HepG2 (cell line): ENCODE data around the gene TMEM258. TPM values are rescaled to one million over a fixed set of nuclear protein-coding genes. Genes with fewer than 3 reads are reported as not detected.

Experiments used
- ATAC-seq: fragments of 200-7000 bp; cut with Tn5 transposase; 3 replicates; pipeline ENCODE4 v1.9.1; 2020; ENCODE audit warnings: mild to moderate bottlenecking, moderate library complexity
- BruUV-seq: library from RNA; stranded (reverse); fragments of 400-500 nt; replicated peaks from 2 replicates; lab custom pipeline; 2021; lab: Mats Ljungman, UMichigan
- CTCF ChIA-PET: fragments of 300-600 bp; formaldehyde crosslinking; extraction: SDS; loops from one replicate; lab custom pipeline; 2021; ENCODE audit warnings: low total read pairs, inconsistent platforms, low intra/inter-chr PET ratio; lab: Yijun Ruan, JAX
- POLR2A ChIA-PET: fragments of 350-600 bp; sonication (Branson Sonifier 250); formaldehyde crosslinking; loops from one replicate; lab custom pipeline; 2020; ENCODE audit warnings: antibody characterized with exemption, inconsistent platforms; lab: Yijun Ruan, JAX
- DNase-seq: peaks from one replicate; pipeline ENCODE4 v3.0.0-alpha.2; 2015; ENCODE audit warnings: low spot score
- FAIRE-seq: peaks from 3 replicates; lab custom pipeline; 2011; peaks lifted over from hg19 to GRCh38; lab: Jason Lieb, UNC
- H2AFZ ChIP-seq: one replicate; pipeline ENCODE4 v1.6.1; 2011; ENCODE audit warnings: low read length, inconsistent platforms
- H3K27ac ChIP-seq: fragments of 300-600 bp; 3 replicates; pipeline ENCODE4 v1.8.0; 2011; ENCODE audit warnings: mixed run types, mild to moderate bottlenecking, mixed read lengths, low read length, inconsistent platforms; ENCODE audit not compliant: insufficient read depth; ENCODE audit errors: extremely low read length
- H3K27me3 ChIP-seq, 2 experiments: fragments of 200-600 bp in 1 of 2; 2 replicates in 1 of 2; 3 replicates in 1 of 2; pipeline versions ENCODE4 v1.6.0 to v1.8.0; 2011; ENCODE audit warnings: low read length in 2 of 2, mild to moderate bottlenecking in 2 of 2, moderate library complexity in 2 of 2, inconsistent platforms in 1 of 2; ENCODE audit not compliant: insufficient read depth in 2 of 2, control insufficient read depth in 1 of 2
- H3K36me3 ChIP-seq, 2 experiments: fragments of 200-600 bp in 1 of 2; replicated peaks in 1 of 2; 2 replicates in 1 of 2; 3 replicates in 1 of 2; pipeline versions ENCODE4 v1.5.1 to v1.8.0; 2011; ENCODE audit warnings: low read length in 2 of 2, inconsistent platforms in 1 of 2; ENCODE audit not compliant: insufficient read depth in 2 of 2, control insufficient read depth in 1 of 2
- H3K4me1 ChIP-seq: 2 replicates; pipeline ENCODE4 v1.5.1; 2012; ENCODE audit warnings: low read length, inconsistent platforms; ENCODE audit not compliant: insufficient read depth
- H3K4me2 ChIP-seq: 2 replicates; pipeline ENCODE4 v1.6.0; 2011; ENCODE audit warnings: low read depth, low read length, inconsistent platforms
- H3K4me3 ChIP-seq, 3 experiments: fragments of 200-600 bp in 1 of 3; sonication (generic), shearing (Covaris generic) in 1 of 3; replicated peaks in 1 of 3; 2 replicates each; pipeline ENCODE4 v1.5.1; 2011 to 2016; ENCODE audit warnings: low read length in 3 of 3, inconsistent platforms in 2 of 3, low read depth in 2 of 3, mild to moderate bottlenecking in 2 of 3, control low read depth in 1 of 3, mixed read lengths in 1 of 3; ENCODE audit not compliant: insufficient read depth in 1 of 3
- H3K79me2 ChIP-seq: one replicate; pipeline ENCODE4 v1.6.1; 2011; ENCODE audit warnings: low read length, inconsistent platforms; ENCODE audit not compliant: insufficient read depth
- H3K9ac ChIP-seq: 2 replicates; pipeline ENCODE4 v1.6.0; 2011; ENCODE audit warnings: mild to moderate bottlenecking, low read depth, low read length, inconsistent platforms; ENCODE audit not compliant: insufficient read depth
- H3K9me3 ChIP-seq: 2 replicates; pipeline ENCODE4 v1.5.1; 2012; ENCODE audit warnings: mild to moderate bottlenecking, low read length
- H4K20me1 ChIP-seq: 2 replicates; pipeline ENCODE4 v1.6.0; 2011; ENCODE audit warnings: inconsistent platforms, mild to moderate bottlenecking, low read length, moderate library complexity; ENCODE audit not compliant: insufficient read depth
- AGO2 ChIP-seq: fragments of 200-400 bp; formaldehyde crosslinking; optimal IDR thresholded peaks from 2 replicates; pipeline ENCODE3; 2017; ENCODE audit warnings: mild to moderate bottlenecking, low read depth, low read length, moderate library complexity
- SIN3B ChIP-seq: fragments of 150-350 bp; IDR thresholded peaks from 2 replicates; pipeline ENCODE4 v1.6.1; 2014; ENCODE audit warnings: low read length
- ZFP36 ChIP-seq: fragments of 150-350 bp; IDR thresholded peaks from 2 replicates; pipeline ENCODE4 v1.6.1; 2018; ENCODE audit warnings: borderline replicate concordance, low read length, low read depth; ENCODE audit not compliant: partially characterized antibody
- ZMYM4 ChIP-seq: sonication (generic); formaldehyde crosslinking; IDR thresholded peaks from 2 replicates; pipeline ENCODE4 v1.8.1; 2023; ENCODE audit warnings: mild to moderate bottlenecking, missing genetic modification reagents
- ZNF124 ChIP-seq: sonication (generic); formaldehyde crosslinking; IDR thresholded peaks from 2 replicates; pipeline ENCODE4 v1.4.0; 2020; ENCODE audit warnings: missing genetic modification reagents
- WGBS: methylation state at CpG from one replicate; pipeline ENCODE4 v1.1.6; 2017; ENCODE audit warnings: low lambda C conversion rate; 5-methylcytosine and 5-hydroxymethylcytosine counted together
- in situ Hi-C: cut with HindIII; loops from 2 replicates; pipeline ENCODE4 v1.10.0; 2017; ENCODE audit warnings: low pct_unique_long_range_greater_than_20kb; ENCODE audit not compliant: extremely low pct_ligation_motif_present
- intact Hi-C: fragments of 100-400 bp; cut with micrococcal nuclease; formaldehyde crosslinking; loops from one replicate; pipeline ENCODE4 v1.10.0; 2022; ENCODE audit not compliant: unreplicated experiment
- polyA plus RNA-seq, 8 experiments: library from polyadenylated mRNA; depleted of rRNA in 3 of 8; stranded (reverse) in 7 of 8; unstranded in 1 of 8; fragments of >200 nt; fragmentation: Illumina TruSeq in 4 of 8; extraction: Trizol in 4 of 8; gene quantifications; 2 replicates each; pipeline versions ENCODE4 v1.2.1 to v1.2.3, GENCODE V29; 2011 to 2016; ENCODE audit warnings: low read depth in 4 of 8, missing spikeins in 1 of 8, mixed read lengths in 1 of 8; ENCODE audit not compliant: insufficient read depth in 1 of 8
- total RNA-seq, 5 experiments: library from RNA; depleted of rRNA; stranded (reverse); fragments of >200 nt; fragmentation: Illumina TruSeq; extraction: Trizol; gene quantifications; 2 replicates each; pipeline ENCODE4 v1.2.3, GENCODE V29; 2016; ENCODE audit warnings: low read depth in 1 of 5
- TF ChIP-seq, protein P1 (sequence below), 2 experiments: fragments of 450-650 bp in 1 of 2; sonication (generic) in 1 of 2; formaldehyde crosslinking; IDR thresholded peaks; 2 replicates each; pipeline versions ENCODE4 v1.5.0 to v1.8.0; 2020 to 2022; ENCODE audit warnings: mild to moderate bottlenecking in 1 of 2, missing genetic modification reagents in 1 of 2

Gene TMEM258
- total and polyA plus RNA-seq, 2 of the 13 experiments (the other 11 are each of a cell fraction or from before 2014, with no cell fraction given): 175 to 424 TPM

DNA sequence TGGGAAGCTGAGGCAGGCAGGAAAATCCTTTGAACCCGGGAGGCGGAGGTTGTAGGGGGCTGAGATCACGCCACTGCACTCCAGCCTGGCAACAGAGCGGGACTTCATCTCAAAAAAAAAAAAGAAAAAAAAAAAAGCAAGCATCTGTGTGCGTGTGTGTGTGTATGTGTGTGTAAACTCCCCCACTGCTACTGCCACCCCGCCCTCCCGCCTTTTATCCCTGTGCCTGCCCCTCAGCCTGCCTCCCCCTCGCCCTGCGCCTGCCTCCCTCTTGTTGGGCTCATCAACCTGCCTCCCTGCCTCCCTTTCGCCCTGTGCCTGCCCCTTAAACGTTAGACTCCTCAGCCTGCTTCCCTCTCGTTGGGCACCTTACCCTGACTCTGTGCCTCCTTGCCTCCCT, 18.0 kb downstream of the TMEM258 start:
- DNase-seq (no peak), ATAC-seq (no peak), FAIRE-seq (no peak)
- Histone ChIP-seq H3K4me3 (no peak overlapping the region), H3K36me3 (peaks cover 18 to 29% of the 10 kb centered on the region in 2 experiments; a peak in 4 of 5 replicates), H3K79me2 (no peaks in the 10 kb centered on the region), H3K4me2 (no peak overlapping the region), H2AFZ (no peak overlapping the region), H3K27ac (no peak overlapping the region), H3K27me3 (no peaks in the 10 kb centered on the region; a peak in 1 of 5 replicates), H4K20me1 (no peaks in the 10 kb centered on the region), H3K9me3 (no peaks in the 10 kb centered on the region), H3K4me1 (peaks cover 35% of the 10 kb centered on the region), H3K9ac (no peak overlapping the region)
- CTCF ChIA-PET: interaction anchor here (1.1 kb wide), 1 partner anchor 25 kb away, joined by 5 read pairs; no protein-coding TSS in a partner anchor
- WGBS: 93% methylated on average over 12 of the region's 12 CpGs
- intact Hi-C loops (no loop called here), in situ Hi-C loops (no loop called here)
- POLR2A ChIA-PET: no interaction called here
- TF ChIP-seq ZMYM4: no peak
- TF ChIP-seq SIN3B: no peak
- TF ChIP-seq, protein P1, sequence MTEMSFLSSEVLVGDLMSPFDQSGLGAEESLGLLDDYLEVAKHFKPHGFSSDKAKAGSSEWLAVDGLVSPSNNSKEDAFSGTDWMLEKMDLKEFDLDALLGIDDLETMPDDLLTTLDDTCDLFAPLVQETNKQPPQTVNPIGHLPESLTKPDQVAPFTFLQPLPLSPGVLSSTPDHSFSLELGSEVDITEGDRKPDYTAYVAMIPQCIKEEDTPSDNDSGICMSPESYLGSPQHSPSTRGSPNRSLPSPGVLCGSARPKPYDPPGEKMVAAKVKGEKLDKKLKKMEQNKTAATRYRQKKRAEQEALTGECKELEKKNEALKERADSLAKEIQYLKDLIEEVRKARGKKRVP (CRISPR knock-in tag; IDR thresholded peaks at IDR 0.05): no peak
- TF ChIP-seq ZFP36: no peak
- BruUV-seq: no TSS peak

DNA sequence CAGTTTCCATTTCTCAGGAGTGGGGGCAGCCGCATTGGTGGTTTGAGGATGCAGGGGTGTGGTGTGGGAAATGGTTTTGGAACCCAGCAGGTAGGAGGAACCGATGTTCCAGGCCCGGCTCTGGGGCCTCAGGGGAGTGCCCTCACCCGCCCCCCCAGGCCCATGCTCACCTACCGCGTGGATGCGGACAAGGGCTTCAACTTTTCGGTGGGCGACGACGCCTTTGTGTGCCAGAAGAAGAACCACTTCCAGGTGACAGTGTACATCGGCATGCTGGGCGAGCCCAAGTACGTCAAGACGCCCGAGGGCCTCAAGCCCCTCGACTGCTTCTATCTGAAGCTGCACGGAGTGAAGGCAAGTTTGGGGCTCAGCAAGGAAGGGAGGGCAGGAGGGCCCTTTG, 18.6 kb downstream of the TMEM258 start:
- intact Hi-C loops (no loop called here), in situ Hi-C loops (no loop called here)
- no peaks in the 10 kb centered on the region for H3K79me2 ChIP-seq
- FAIRE-seq (no peak), ATAC-seq (no peak), DNase-seq (no peak)
- H3K36me3 ChIP-seq: peaks cover 17 to 23% of the 10 kb centered on the region in 2 experiments; a peak in 4 of 5 replicates
- 97% methylated on average over 15 of the region's 18 CpGs for WGBS
- BruUV-seq: no TSS peak
- H3K9ac ChIP-seq: no peak overlapping the region
- ChIA-PET POLR2A (no interaction called here), CTCF (no interaction called here)
- no peaks in the 10 kb centered on the region for H3K9me3 ChIP-seq
- TF ChIP-seq ZNF124 (CRISPR knock-in tag) (no peak), AGO2 (peak; percentile 49)
- H3K4me3 ChIP-seq: no peak overlapping the region
- no peaks in the 10 kb centered on the region; a peak in 1 of 5 replicates for H3K27me3 ChIP-seq
- H3K4me1 ChIP-seq: peaks cover 41% of the 10 kb centered on the region
- H4K20me1 ChIP-seq: no peaks in the 10 kb centered on the region
- H2AFZ ChIP-seq: no peak overlapping the region
- H3K27ac ChIP-seq: no peak overlapping the region
- no peak overlapping the region for H3K4me2 ChIP-seq
